ENCODE measurements around the gene SLC43A2. TPM values are rescaled to one million over a fixed set of nuclear protein-coding genes. Genes with fewer than 3 reads are reported as not detected.
A peak's percentile ranks its signal among the peaks of the same experiment; 100 is the strongest.

SLC43A2 gene
- total and polyA plus RNA-seq, 10 of the 15 experiments (the other 5 are each of a cell fraction or from before 2014, with no cell fraction given): 0.03 to 14.0 (median 5.3) TPM

DNA sequence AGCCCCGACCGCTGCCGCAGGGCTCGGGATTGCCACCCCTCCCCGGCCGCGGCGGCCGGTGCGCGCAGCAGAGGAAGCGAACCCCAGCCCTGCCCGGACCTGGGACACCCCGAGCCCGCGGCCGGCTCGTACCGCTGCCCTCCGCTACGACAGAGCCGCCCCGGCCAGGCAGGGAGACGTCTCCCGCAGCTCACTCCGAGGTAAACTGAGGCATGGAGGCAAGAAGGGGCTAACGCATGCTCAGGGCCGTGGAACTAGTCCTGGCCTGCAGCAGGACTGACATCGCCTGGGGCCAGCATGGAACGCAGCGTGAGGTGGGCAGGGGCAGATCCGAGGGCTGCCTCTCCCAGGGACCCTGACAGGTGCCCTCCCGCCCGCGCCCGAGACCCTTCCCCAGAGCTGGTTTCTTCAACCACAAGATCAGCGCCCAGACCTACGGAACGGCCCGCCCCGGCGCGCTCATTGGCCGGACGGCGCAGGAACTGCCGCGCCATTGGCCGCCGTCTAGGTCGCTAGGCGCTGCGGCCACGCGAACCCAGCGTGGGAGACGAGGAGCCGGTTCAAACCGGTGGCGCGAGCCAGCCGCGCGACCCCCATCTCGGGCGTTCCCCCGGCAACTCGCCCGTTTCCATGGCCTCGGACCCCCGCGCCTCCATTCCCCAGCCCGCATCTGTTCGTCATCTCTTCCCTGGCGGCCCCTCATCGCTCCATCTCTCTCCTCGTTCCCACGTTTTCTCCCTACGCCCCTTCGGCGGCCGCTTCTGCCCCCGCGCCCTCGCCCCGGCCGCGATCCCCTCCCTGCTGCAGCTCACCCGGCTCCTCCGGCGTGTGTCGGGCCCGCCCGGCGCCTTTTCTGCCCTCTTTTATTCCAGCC is at the start of gene SLC43A2 (continued):
- TF ChIP-seq STAT1 (conservative IDR thresholded peaks at IDR 0.05): no peak
- 0 out of 2 replicates have a peak, but pooled peaks have one; percentile 74 for TF ChIP-seq GATAD2B (conservative IDR thresholded peaks at IDR 0.05; ENCODE audit: low read depth)
- no peak for TF ChIP-seq HDAC2 (IDR thresholded peaks at IDR 0.05)
- no peak for TF ChIP-seq CTCF (IDR thresholded peaks at IDR 0.05 in 2 of 3, conservative IDR thresholded peaks at IDR 0.05 in 1 of 3; ENCODE audit: control insufficient read depth in 2 of 3, extremely low read depth in 1 of 3, insufficient read depth in 1 of 3, low read depth in 3 of 3, low read length in 3 of 3)
- TF ChIP-seq ESRRA (IDR thresholded peaks at IDR 0.05; ENCODE audit: low read length): no peak
- peak; percentile 96 for TF ChIP-seq NFYB (IDR thresholded peaks at IDR 0.05; ENCODE audit: insufficient read depth, low read depth, low read length)
- no peak for TF ChIP-seq USF2 (IDR thresholded peaks at IDR 0.05; ENCODE audit: borderline replicate concordance, low read depth, low read length)
- no peak for TF ChIP-seq TCF12 (IDR thresholded peaks at IDR 0.05; ENCODE audit: low read depth, low read length)
- no peak for TF ChIP-seq MTA3 (IDR thresholded peaks at IDR 0.05; ENCODE audit: borderline replicate concordance, low read length)
- no peak for TF ChIP-seq RBBP5 (conservative IDR thresholded peaks at IDR 0.05)
- TF ChIP-seq SUZ12 (IDR thresholded peaks at IDR 0.05; ENCODE audit: unreplicated experiment): no peak
- no peak for TF ChIP-seq CEBPZ (IDR thresholded peaks at IDR 0.05; ENCODE audit: low read depth, low read length)
- no peak for TF ChIP-seq NFYA (IDR thresholded peaks at IDR 0.05; ENCODE audit: borderline replicate concordance, low read depth, low read length)
- TF ChIP-seq NBN (IDR thresholded peaks at IDR 0.05): 0 out of 2 replicates have a peak, but pooled peaks have one; percentile 72
- TF ChIP-seq RB1 (IDR thresholded peaks at IDR 0.05; ENCODE audit: borderline replicate concordance): 0 out of 2 replicates have a peak, but pooled peaks have one; percentile 16
- TF ChIP-seq ZNF622 (IDR thresholded peaks at IDR 0.05): no peak
- no peak for TF ChIP-seq HSF1 (IDR thresholded peaks at IDR 0.05; ENCODE audit: low read depth, low read length)
- peak; percentile 60 for TF ChIP-seq MEF2B (IDR thresholded peaks at IDR 0.05; ENCODE audit: partially characterized antibody, poor library complexity, severe bottlenecking)
- TF ChIP-seq POLR2AphosphoS2 (IDR thresholded peaks at IDR 0.05; ENCODE audit: low read depth, low read length): no peak
- 0 out of 2 replicates have a peak, but pooled peaks have one; percentile 35 for TF ChIP-seq ZNF217 (IDR thresholded peaks at IDR 0.05)

All from GM12878 (cell line).